Brain pericyte (primary cell): ENCODE results near the gene PTH2R.
"Not testable (repeated sequence)": the region's sequence is repeated elsewhere in the genome, so short reads cannot be mapped to it uniquely, and the experiment has no call there.

Source experiments
- DNase-seq: peaks from one replicate; pipeline ENCODE4 v3.0.0-alpha.2; 2012; ENCODE audit warnings: low read depth, low spot score

The PTH2R gene

GRCh38 chr2:208389940-208390339 lies 16.7 kb upstream of the PTH2R start:
- no peak for DNase-seq

- no peak for DNase-seq
These were observed 14.3 kb upstream of the PTH2R start for GRCh38 chr2:208392300-208392699.

- not testable (repeated sequence) for DNase-seq
These were observed 9.8 kb upstream of the PTH2R start for GRCh38 chr2:208396796-208397195.

- DNase-seq = no peak
These were observed 7.4 kb upstream of the PTH2R start for GRCh38 chr2:208399201-208399600.

GRCh38 chr2:208407667-208408066 lies 1.1 kb downstream of the PTH2R start:
- DNase-seq = no peak

- DNase-seq = no peak
These were observed 7.3 kb downstream of the PTH2R start for GRCh38 chr2:208413931-208414330.

- no peak for DNase-seq
These were observed 8.7 kb downstream of the PTH2R start for GRCh38 chr2:208415255-208415654.

- no peak for DNase-seq
These were observed 9.3 kb downstream of the PTH2R start for GRCh38 chr2:208415897-208416296.

GRCh38 chr2:208426412-208427045 lies 19.9 kb downstream of the PTH2R start:
- DNase-seq = no peak

- no peak for DNase-seq
These were observed 31.2 kb downstream of the PTH2R start for GRCh38 chr2:208437755-208438154.

- DNase-seq = no peak
These were observed 34.1 kb downstream of the PTH2R start for GRCh38 chr2:208440716-208441115.

- no peak for DNase-seq
These were observed 35.4 kb downstream of the PTH2R start for GRCh38 chr2:208441951-208442350.

- not testable (repeated sequence) for DNase-seq
These were observed 40.9 kb downstream of the PTH2R start for GRCh38 chr2:208447447-208447846.

GRCh38 chr2:208451061-208451460 lies 44.5 kb downstream of the PTH2R start:
- no peak for DNase-seq

GRCh38 chr2:208454861-208455260 lies 48.3 kb downstream of the PTH2R start:
- DNase-seq = no peak

GRCh38 chr2:208463721-208464120 lies 57.1 kb downstream of the PTH2R start:
- DNase-seq = no peak

- no peak for DNase-seq
These were observed 57.6 kb downstream of the PTH2R start for GRCh38 chr2:208464205-208464604.

- DNase-seq = no peak
These were observed 59.7 kb downstream of the PTH2R start for GRCh38 chr2:208466151-208466919.

- no peak for DNase-seq
These were observed 60.3 kb downstream of the PTH2R start for GRCh38 chr2:208466920-208467298.

GRCh38 chr2:208467564-208467963 lies 61.0 kb downstream of the PTH2R start:
- no peak for DNase-seq

GRCh38 chr2:208477741-208478140 lies 71.1 kb downstream of the PTH2R start:
- DNase-seq = no peak

GRCh38 chr2:208479342-208479741 lies 72.8 kb downstream of the PTH2R start:
- no peak for DNase-seq

- DNase-seq = not testable (repeated sequence)
These were observed 75.4 kb downstream of the PTH2R start for GRCh38 chr2:208481945-208482344.
